GM12874 (cell line): ENCODE results near the gene ADARB2.

ENCODE experiments used
- TF ChIP-seq, protein P1 (sequence below): IDR thresholded peaks from 2 replicates; pipeline ENCODE4 v1.5.1; 2011; ENCODE audit warnings: low read depth, mild to moderate bottlenecking, control low read depth, low read length, moderate library complexity; ENCODE audit not compliant: insufficient read depth

The ADARB2 gene

DNA sequence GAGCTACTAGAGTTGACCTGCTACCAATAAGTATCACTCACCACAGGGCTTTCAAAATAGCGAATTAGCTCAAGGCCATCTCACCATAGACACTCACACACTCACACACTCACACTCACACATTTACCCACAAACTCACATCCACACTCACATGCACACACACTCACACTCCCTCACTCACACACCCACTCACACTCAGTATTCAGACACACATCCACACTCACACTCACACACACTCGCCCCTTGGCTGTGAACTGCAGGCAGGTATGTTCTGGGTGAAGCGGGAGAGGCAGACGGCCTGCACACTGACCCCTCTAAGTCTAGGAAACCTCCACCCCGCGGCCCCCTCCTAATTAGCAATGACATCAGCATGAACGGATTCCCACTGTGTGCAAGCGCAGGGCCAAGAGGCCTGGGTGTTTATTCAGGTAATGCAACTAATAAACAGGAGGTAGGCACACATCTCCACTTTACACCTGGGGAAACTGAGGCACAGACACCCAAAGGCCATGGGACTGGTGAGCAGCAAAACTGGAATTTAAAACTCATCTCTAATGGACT is 94.6 kb downstream of the ADARB2 start:
- TF ChIP-seq, protein P1, sequence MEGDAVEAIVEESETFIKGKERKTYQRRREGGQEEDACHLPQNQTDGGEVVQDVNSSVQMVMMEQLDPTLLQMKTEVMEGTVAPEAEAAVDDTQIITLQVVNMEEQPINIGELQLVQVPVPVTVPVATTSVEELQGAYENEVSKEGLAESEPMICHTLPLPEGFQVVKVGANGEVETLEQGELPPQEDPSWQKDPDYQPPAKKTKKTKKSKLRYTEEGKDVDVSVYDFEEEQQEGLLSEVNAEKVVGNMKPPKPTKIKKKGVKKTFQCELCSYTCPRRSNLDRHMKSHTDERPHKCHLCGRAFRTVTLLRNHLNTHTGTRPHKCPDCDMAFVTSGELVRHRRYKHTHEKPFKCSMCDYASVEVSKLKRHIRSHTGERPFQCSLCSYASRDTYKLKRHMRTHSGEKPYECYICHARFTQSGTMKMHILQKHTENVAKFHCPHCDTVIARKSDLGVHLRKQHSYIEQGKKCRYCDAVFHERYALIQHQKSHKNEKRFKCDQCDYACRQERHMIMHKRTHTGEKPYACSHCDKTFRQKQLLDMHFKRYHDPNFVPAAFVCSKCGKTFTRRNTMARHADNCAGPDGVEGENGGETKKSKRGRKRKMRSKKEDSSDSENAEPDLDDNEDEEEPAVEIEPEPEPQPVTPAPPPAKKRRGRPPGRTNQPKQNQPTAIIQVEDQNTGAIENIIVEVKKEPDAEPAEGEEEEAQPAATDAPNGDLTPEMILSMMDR, result no peak

DNA sequence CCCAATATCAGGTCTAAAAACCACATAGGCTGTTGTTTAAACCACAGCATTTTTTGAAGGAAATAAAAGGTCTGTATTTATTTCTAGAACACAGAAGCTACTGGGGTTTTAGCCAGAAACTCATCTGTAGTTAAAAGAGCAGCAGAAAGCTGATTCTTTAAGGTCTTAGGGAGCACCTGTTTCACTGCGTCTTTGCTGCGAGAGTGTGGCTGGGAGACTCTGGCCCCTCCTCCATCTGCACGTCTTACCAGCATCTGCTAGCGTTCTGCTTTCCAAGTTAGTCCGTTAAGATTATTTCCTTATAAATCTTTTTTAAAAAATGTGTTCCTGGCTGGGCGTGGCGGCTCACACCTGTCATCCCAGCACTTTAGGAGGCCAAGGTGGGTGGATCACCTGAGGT is 95.9 kb downstream of the ADARB2 start:
- TF ChIP-seq, protein P1, result no peak

DNA sequence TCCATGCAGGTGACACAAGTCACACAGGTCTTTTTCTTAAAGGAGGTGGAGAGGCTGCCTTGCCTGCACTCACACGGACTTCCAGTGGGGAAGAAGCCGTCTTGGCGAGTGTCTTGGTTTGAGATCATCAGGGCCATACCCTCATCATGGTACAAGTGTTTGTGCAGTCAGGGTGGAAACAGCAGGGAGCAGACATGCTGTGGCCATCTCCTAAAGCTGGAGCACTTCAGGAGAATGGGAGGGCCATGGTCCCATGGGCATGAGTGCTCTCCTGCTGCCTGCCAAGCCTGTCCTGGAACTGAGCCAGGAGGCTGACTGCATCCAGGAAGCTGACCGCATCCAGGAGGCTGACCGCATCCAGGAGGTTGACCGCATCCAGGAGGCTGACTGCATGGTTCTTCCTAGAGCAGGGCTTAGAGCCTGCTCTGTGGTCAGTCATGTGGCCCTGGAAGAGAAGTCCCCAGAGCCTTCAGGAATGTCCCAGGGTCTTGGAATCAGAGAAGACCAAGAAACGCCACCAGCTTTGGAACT is 98.4 kb downstream of the ADARB2 start:
- TF ChIP-seq, protein P1, result no peak

DNA sequence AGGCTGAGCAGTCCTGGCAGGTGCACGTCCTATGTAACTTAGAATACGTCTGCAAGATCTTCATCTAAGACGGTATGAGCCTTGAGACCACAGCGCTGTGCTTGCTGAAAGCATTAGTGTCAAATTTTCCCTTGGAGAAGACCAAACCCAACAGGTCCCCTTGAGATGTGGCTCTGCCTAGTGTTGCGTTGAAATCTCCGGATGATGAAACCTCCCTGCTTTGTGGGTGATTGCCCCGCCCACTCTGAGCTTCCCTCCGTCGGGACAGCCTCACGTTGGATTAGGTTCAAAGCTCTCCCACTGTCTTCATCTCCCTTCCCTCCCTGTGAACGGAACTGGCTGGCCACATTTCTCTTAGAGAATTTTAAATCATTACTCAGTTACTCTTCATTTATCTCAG is 102.0 kb downstream of the ADARB2 start:
- TF ChIP-seq, protein P1, result no peak

DNA sequence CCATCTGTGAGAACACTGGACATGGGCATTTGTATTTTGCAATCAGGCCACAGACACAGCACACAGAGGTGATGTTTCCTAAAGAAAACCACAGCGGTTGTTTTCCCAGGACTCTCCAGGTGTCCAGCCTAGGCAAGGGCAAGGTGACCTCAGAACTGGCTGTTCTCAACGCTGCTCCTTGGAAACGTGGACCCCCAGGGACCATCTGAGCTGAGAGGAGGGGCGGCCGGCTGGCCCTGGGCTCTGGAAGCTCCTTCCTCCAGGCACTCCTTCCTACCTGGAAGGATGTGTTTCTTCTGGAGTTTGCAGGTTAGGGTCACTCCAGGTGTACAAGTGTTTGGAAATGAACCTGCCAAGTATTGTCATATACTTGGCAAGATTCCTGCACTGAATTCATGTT is 103.1 kb downstream of the ADARB2 start:
- TF ChIP-seq, protein P1, result no peak

DNA sequence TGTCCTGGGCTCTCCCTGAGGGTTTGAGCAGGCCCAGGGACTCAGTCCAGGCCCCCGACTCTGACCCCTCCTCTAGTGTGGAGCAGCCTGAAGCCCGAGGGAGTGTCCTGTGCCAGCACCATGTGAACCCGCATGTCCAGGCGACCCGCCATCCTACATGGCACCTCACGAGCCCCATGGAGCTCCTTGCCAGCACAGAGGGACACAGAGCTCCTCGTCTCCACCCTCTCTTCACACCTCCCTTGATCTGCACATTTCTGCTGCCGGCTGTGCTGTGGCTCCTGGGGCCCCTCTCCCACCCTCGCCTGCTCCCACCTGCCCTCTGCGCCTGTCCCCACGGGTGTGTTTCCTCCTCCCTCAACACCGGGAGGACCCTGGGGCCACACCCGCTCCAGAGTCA is 103.5 kb downstream of the ADARB2 start:
- TF ChIP-seq, protein P1, result no peak

DNA sequence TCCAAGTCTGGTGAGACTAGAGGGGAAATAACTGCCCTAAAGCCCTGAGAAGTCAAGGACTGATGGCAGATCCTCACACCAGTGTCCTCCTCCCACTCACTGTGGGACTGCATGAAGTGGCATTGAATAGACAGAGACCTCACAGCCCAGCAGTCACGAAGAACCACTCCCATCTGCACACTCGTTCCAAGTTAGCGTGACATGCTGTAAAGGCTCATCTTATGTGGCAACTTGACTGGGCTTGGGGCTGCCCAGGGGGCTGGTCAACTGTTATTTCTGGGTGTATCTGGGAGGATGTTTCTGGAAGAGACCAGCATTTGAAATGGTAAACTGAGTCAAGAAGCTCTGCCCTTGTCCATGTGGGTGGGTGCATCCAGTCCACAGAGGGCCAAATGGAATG is 104.7 kb downstream of the ADARB2 start:
- TF ChIP-seq, protein P1, result no peak

DNA sequence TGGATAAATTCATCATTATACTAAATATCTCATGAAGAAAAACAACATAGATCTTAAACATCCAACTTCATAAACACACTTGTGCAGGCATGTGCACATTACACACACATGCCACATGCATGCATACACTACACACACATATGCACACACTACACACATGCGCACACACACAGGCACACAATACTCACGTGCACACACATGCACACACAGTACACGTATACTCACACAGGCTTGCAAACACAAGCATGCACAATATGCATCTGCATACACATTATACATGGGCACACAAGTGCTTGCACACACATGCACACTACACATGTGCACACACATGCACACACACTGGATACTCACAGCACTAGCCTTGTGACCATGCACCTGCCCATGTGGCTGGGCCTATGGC is 105.2 kb downstream of the ADARB2 start:
- TF ChIP-seq, protein P1, result no peak
